Raji (cell line): Measurements from ENCODE around the gene KIAA0825.

Source experiments
- POLR2A ChIP-seq: IDR thresholded peaks from 2 replicates; pipeline ENCODE4 v1.6.1; 2011; ENCODE audit warnings: low read depth, low read length, control low read depth; ENCODE audit not compliant: insufficient read depth

Gene KIAA0825

GRCh38 chr5:94614156-94614805 is 4.1 kb downstream of the KIAA0825 start:
- no peak for TF ChIP-seq POLR2A

- no peak for TF ChIP-seq POLR2A
Measured at GRCh38 chr5:94613583-94613982, 4.8 kb downstream of the KIAA0825 start.

- TF ChIP-seq POLR2A: no peak
Measured at GRCh38 chr5:94595281-94595840, 23.0 kb downstream of the KIAA0825 start.

GRCh38 chr5:94577466-94578245 is 40.7 kb downstream of the KIAA0825 start:
- no peak for TF ChIP-seq POLR2A

GRCh38 chr5:94575196-94575595 is 43.2 kb downstream of the KIAA0825 start:
- no peak for TF ChIP-seq POLR2A

GRCh38 chr5:94571415-94571814 is 47.0 kb downstream of the KIAA0825 start:
- TF ChIP-seq POLR2A: no peak

GRCh38 chr5:94564812-94565211 is 53.6 kb downstream of the KIAA0825 start:
- TF ChIP-seq POLR2A: no peak

- TF ChIP-seq POLR2A: no peak
Measured at GRCh38 chr5:94562327-94562971, 56.0 kb downstream of the KIAA0825 start.

- TF ChIP-seq POLR2A: no peak
Measured at GRCh38 chr5:94558028-94558427, 60.4 kb downstream of the KIAA0825 start.

- no peak for TF ChIP-seq POLR2A
Measured at GRCh38 chr5:94551858-94552257, 66.5 kb downstream of the KIAA0825 start.

- TF ChIP-seq POLR2A: no peak
Measured at GRCh38 chr5:94545870-94546625, 72.4 kb downstream of the KIAA0825 start.

GRCh38 chr5:94544875-94545547 is 73.4 kb downstream of the KIAA0825 start:
- no peak for TF ChIP-seq POLR2A

- no peak for TF ChIP-seq POLR2A
Measured at GRCh38 chr5:94544031-94544650, 74.3 kb downstream of the KIAA0825 start.
